Measurements from ENCODE around the gene RFX5.
"Not testable (repeated sequence)": the region's sequence is repeated elsewhere in the genome, so short reads cannot be mapped to it uniquely, and the experiment has no call there.

The RFX5 gene

GRCh38 chr1:151356696-151357095 is 9.6 kb upstream of the RFX5 start:
- TF ChIP-seq CTCF (IDR thresholded peaks at IDR 0.05) = no peak
- TF ChIP-seq ZFX (IDR thresholded peaks at IDR 0.05; ENCODE audit: borderline replicate concordance) = no peak

GRCh38 chr1:151352021-151352718 is 5.1 kb upstream of the RFX5 start:
- H3K27ac ChIP-seq = peak overlapping the region; percentile 57
- TF ChIP-seq ZFX (IDR thresholded peaks at IDR 0.05; ENCODE audit: borderline replicate concordance) (no peak), CTCF (IDR thresholded peaks at IDR 0.05) (no peak)

More at GRCh38 chr1:151356696-151357095, 9.6 kb upstream of the RFX5 start:
- H3K27ac ChIP-seq = no peak overlapping the region

- H3K27ac ChIP-seq = not testable (repeated sequence)
These were observed 3.3 kb upstream of the RFX5 start for GRCh38 chr1:151350323-151350722.

GRCh38 chr1:151347523-151348246 is 633 bp upstream of the RFX5 start:
- TF ChIP-seq ZFX (IDR thresholded peaks at IDR 0.05; ENCODE audit: borderline replicate concordance) (no peak), CTCF (IDR thresholded peaks at IDR 0.05) (no peak)
- peak overlapping the region; percentile 63 for H3K27ac ChIP-seq

GRCh38 chr1:151346082-151346768 is 827 bp downstream of the RFX5 start:
- H3K27ac ChIP-seq = peak overlapping the region; percentile 63
- TF ChIP-seq ZFX (IDR thresholded peaks at IDR 0.05; ENCODE audit: borderline replicate concordance) (no peak), CTCF (IDR thresholded peaks at IDR 0.05) (no peak)

- no peak for TF ChIP-seq ZFX (IDR thresholded peaks at IDR 0.05; ENCODE audit: borderline replicate concordance)
- TF ChIP-seq CTCF (IDR thresholded peaks at IDR 0.05) = no peak
- no peak overlapping the region for H3K27ac ChIP-seq
These were observed 2.8 kb downstream of the RFX5 start for GRCh38 chr1:151344291-151344690.

GRCh38 chr1:151343587-151343986 is 3.5 kb downstream of the RFX5 start:
- TF ChIP-seq CTCF (IDR thresholded peaks at IDR 0.05) (no peak), ZFX (IDR thresholded peaks at IDR 0.05; ENCODE audit: borderline replicate concordance) (no peak)
- no peak overlapping the region for H3K27ac ChIP-seq

Measured in 22Rv1 (cell line).